Raji (cell line): ENCODE data around the gene ENOX2.

Experiments used
- POLR2A ChIP-seq: IDR thresholded peaks from 2 replicates; pipeline ENCODE4 v1.6.1; 2011; ENCODE audit warnings: low read depth, low read length, control low read depth; ENCODE audit not compliant: insufficient read depth

The ENOX2 gene

GRCh38 chrX:130575831-130576389 lies 327.1 kb downstream of the ENOX2 start:
- no peak for TF ChIP-seq POLR2A
